ENCODE results near the gene HSH2D. TPM values are rescaled to one million over a fixed set of nuclear protein-coding genes. Genes with fewer than 3 reads are reported as not detected.

Gene HSH2D
- total RNA-seq, 1 experiment from 2014 or later, result 29.5 TPM

DNA sequence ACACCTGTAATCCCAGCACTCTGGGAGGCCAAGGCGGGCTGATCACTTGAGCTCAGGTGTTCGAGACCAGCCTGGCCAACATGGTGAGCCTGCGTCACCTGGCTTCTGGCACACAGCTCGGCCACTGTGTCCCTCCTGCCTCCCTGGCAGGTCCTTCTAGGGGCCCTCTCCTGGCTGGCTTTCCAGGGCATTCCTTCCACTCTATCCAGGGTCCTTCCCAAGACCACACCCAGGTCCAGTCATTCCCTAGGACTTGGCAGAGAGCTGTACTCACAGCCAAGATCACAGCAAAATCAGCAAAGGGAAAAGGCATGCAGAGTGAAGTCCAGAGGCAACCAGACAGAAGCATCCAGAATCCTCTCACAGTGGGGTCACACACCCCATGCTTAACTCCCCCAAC, 9.7 kb upstream of the HSH2D start:
- Mint-ChIP-seq H3K9me3 (ENCODE audit: low read depth, unreplicated experiment) (no peaks in the 10 kb centered on the region), H3K4me3 (ENCODE audit: low read depth, unreplicated experiment) (no peak overlapping the region), H3K27ac (ENCODE audit: unreplicated experiment) (no peak overlapping the region), H3K4me1 (ENCODE audit: low read depth, unreplicated experiment) (no peaks in the 10 kb centered on the region), H3K36me3 (ENCODE audit: insufficient read depth, unreplicated experiment) (peaks cover 44% of the 10 kb centered on the region), H3K27me3 (ENCODE audit: unreplicated experiment) (no peaks in the 10 kb centered on the region)
- no peak for DNase-seq
- TF ChIP-seq, protein P1, sequence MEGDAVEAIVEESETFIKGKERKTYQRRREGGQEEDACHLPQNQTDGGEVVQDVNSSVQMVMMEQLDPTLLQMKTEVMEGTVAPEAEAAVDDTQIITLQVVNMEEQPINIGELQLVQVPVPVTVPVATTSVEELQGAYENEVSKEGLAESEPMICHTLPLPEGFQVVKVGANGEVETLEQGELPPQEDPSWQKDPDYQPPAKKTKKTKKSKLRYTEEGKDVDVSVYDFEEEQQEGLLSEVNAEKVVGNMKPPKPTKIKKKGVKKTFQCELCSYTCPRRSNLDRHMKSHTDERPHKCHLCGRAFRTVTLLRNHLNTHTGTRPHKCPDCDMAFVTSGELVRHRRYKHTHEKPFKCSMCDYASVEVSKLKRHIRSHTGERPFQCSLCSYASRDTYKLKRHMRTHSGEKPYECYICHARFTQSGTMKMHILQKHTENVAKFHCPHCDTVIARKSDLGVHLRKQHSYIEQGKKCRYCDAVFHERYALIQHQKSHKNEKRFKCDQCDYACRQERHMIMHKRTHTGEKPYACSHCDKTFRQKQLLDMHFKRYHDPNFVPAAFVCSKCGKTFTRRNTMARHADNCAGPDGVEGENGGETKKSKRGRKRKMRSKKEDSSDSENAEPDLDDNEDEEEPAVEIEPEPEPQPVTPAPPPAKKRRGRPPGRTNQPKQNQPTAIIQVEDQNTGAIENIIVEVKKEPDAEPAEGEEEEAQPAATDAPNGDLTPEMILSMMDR (IDR thresholded peaks at IDR 0.05; ENCODE audit: unreplicated experiment), result no peak
- CTCF ChIA-PET, result interaction anchor here (0.7 kb wide), 2 partner anchors 198 to 1720 kb away, joined by 3 read pairs; no protein-coding TSS in a partner anchor
- intact Hi-C loops (cut with micrococcal nuclease; ENCODE audit: unreplicated experiment), result no loop called here
- no TSS peak for BruUV-seq (replicated peaks)

DNA sequence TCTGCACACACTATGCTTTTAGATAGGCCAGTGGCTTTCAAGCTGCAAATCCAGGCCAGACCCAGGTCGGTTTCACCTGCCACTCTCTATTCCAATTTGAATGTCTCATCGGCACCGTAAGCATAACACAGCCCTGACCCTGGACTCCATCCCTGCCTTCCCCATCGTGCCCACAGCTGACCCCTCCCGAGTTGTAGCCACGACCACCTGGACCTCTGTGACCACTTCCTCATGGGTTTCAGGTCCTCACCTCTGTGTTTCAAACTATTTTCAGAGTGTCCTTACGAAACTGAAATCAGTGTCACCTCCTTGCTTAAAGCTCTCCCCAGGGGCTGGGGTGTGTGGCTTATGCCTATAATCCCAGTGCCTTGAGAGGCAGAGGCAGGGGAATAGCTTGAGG, 9.0 kb upstream of the HSH2D start:
- Mint-ChIP-seq H3K27me3 (ENCODE audit: unreplicated experiment) (no peaks in the 10 kb centered on the region), H3K36me3 (ENCODE audit: insufficient read depth, unreplicated experiment) (peaks cover 39% of the 10 kb centered on the region), H3K4me3 (ENCODE audit: low read depth, unreplicated experiment) (no peak overlapping the region), H3K27ac (ENCODE audit: unreplicated experiment) (no peak overlapping the region), H3K9me3 (ENCODE audit: low read depth, unreplicated experiment) (no peaks in the 10 kb centered on the region), H3K4me1 (ENCODE audit: low read depth, unreplicated experiment) (no peaks in the 10 kb centered on the region)
- BruUV-seq (replicated peaks), result no TSS peak
- intact Hi-C loops (cut with micrococcal nuclease; ENCODE audit: unreplicated experiment), result no loop called here
- DNase-seq, result no peak
- TF ChIP-seq, protein P1 (IDR thresholded peaks at IDR 0.05; ENCODE audit: unreplicated experiment), result no peak
- CTCF ChIA-PET, result no interaction called here

DNA sequence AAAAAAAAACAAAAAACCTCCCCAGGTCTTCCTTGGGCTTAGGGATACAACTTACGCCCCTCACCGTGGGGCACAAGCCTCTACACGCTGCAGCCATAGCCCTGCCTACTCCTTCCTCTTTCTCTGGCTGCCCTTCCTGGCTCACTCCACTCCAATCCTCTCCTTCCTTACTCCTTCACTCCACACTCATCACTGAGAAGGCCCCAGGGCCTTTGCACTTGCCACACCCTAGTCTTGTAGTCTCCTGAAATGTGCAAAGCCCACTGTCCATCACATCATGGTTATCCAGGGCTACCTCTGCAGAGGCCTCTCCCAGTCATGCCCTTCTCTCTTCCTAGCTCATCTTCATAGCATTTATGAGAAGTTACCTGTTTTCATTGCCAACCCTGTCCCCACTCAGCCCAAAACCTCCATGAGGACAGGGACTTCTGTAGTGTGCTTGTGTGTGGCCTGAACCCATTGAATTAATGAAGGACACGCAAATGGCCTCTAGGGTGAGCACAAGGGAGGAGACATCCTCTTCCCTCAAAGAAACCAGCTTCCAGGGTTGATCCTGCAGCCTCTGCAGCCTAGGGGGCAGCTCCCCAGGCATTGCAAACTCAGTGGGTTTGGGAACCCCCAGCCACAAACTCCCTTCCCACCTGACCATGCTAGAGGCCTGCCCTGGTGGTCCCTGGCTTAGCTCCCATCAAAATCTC, 7.9 kb upstream of the HSH2D start:
- Mint-ChIP-seq H3K27ac (ENCODE audit: unreplicated experiment) (no peak overlapping the region), H3K4me3 (ENCODE audit: low read depth, unreplicated experiment) (no peak overlapping the region), H3K27me3 (ENCODE audit: unreplicated experiment) (no peaks in the 10 kb centered on the region), H3K36me3 (ENCODE audit: insufficient read depth, unreplicated experiment) (peaks cover 32% of the 10 kb centered on the region), H3K9me3 (ENCODE audit: low read depth, unreplicated experiment) (no peaks in the 10 kb centered on the region), H3K4me1 (ENCODE audit: low read depth, unreplicated experiment) (no peaks in the 10 kb centered on the region)
- CTCF ChIA-PET, result no interaction called here
- intact Hi-C loops (cut with micrococcal nuclease; ENCODE audit: unreplicated experiment), result no loop called here
- DNase-seq, result no peak
- BruUV-seq (replicated peaks), result no TSS peak
- TF ChIP-seq, protein P1 (IDR thresholded peaks at IDR 0.05; ENCODE audit: unreplicated experiment), result no peak

DNA sequence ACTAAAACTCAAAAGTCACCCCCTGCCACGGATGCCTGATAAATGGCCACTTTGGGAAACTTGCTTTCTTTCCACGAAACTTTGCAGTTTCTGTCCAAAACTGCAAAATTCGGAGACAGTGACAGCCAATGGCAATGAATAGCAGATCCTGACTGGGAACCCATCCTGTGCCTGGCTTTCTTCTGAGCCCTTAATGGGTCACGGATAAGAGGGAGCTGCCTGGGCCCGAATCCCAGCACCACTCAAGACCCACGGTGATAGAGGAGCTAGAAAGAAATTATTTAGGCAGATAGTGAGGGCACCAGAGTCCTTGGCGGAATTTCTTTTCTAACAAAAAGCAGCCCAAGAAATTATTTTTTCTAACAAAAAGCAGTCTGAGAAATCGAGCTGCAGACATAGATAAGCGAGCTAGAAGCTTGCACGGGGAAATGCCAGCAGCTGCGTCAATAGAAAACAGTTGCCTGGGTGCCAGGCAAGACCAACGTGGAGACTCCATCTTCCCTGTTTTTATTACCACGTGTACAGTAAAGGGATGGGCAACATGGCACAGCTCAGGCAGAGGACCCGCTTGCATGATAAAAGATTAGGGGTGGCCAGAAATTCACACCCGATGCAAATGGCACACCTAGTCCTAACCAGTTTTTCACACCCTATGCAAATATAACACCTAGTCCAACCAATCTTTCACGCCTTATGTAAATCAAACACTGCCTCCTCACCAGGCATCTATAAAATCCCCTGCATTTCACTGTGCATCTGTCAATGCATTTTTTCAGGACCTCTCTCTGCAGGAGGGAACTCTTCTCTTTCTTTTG, 7.1 kb upstream of the HSH2D start:
- BruUV-seq (replicated peaks), result no TSS peak
- no peak for DNase-seq

More for the DNA sequence above, 7.1 kb upstream of the HSH2D start:
- Mint-ChIP-seq H3K4me3 (ENCODE audit: low read depth, unreplicated experiment) (no peak overlapping the region), H3K27ac (ENCODE audit: unreplicated experiment) (no peak overlapping the region), H3K4me1 (ENCODE audit: low read depth, unreplicated experiment) (no peaks in the 10 kb centered on the region), H3K36me3 (ENCODE audit: insufficient read depth, unreplicated experiment) (peaks cover 31% of the 10 kb centered on the region), H3K9me3 (ENCODE audit: low read depth, unreplicated experiment) (no peaks in the 10 kb centered on the region), H3K27me3 (ENCODE audit: unreplicated experiment) (no peaks in the 10 kb centered on the region)
- TF ChIP-seq, protein P1 (IDR thresholded peaks at IDR 0.05; ENCODE audit: unreplicated experiment), result no peak
- CTCF ChIA-PET, result no interaction called here
- intact Hi-C loops (cut with micrococcal nuclease; ENCODE audit: unreplicated experiment), result no loop called here
